Adrenal gland (tissue), 12 donors: ENCODE data around the gene SMNDC1. TPM values are rescaled to one million over a fixed set of nuclear protein-coding genes. Genes with fewer than 3 reads are reported as not detected.

ENCODE experiments used
- DNase-seq, 7 donors: peaks; one replicate each; pipeline ENCODE4 v3.0.0-alpha.2; 2019 to 2020
- H3K27ac ChIP-seq, 5 donors: fragments of 200-600 bp; sonication (generic) in 4 of 5; 1 replicate in 3 of 5; 2 replicates in 2 of 5; pipeline versions ENCODE4 v1.5.1 to v1.8.0; 2016 to 2020; ENCODE audit warnings: mild to moderate bottlenecking in 1 of 5
- H3K27me3 ChIP-seq: fragments of 200-600 bp; 2 replicates; pipeline ENCODE4 v1.8.0; 2021
- H3K36me3 ChIP-seq, 2 donors: fragments of 200-600 bp; replicated peaks in 1 of 2; 1 replicate in 1 of 2; 2 replicates in 1 of 2; pipeline versions ENCODE4 v1.5.1 to v1.8.0; 2018 to 2022
- H3K4me1 ChIP-seq, 2 donors: fragments of 200-600 bp; replicated peaks in 1 of 2; 1 replicate in 1 of 2; 2 replicates in 1 of 2; pipeline versions ENCODE4 v1.5.1 to v1.8.0; 2018 to 2021
- H3K4me3 ChIP-seq, 4 donors: fragments of 200-600 bp; sonication (generic) in 3 of 4; one replicate each; pipeline ENCODE4 v1.5.1; 2016 to 2018
- H3K9me3 ChIP-seq, 3 donors: fragments of 200-600 bp; sonication (generic) in 1 of 3; replicated peaks in 1 of 3; 1 replicate in 2 of 3; 2 replicates in 1 of 3; pipeline versions ENCODE4 v1.5.1 to v1.8.0; 2016 to 2021
- POLR2A ChIP-seq, 2 donors: fragments of 450-650 bp; IDR thresholded peaks; one replicate each; pipeline ENCODE4 v1.6.1; 2017; ENCODE audit warnings: antibody characterized with exemption in 2 of 2, mild to moderate bottlenecking in 2 of 2, moderate library complexity in 1 of 2
- WGBS, 4 donors: extraction: QIAGEN DNeasy Blood & Tissue Kit in 2 of 4; methylation state at CpG; one replicate each; pipeline versions ENCODE4 v1.1.5 to v1.1.7; 2013 to 2017; 5-methylcytosine and 5-hydroxymethylcytosine counted together
- intact Hi-C, 2 donors: fragments of 100-400 bp; cut with DNase I; formaldehyde crosslinking; loops; one replicate each; pipeline versions ENCODE4 v1.14.1 to v1.15.0; 2022 to 2023
- polyA plus RNA-seq, 3 donors: library from polyadenylated mRNA; stranded (reverse); fragments of 200-250 nt in 2 of 3; fragments of 350-450 nt in 1 of 3; fragmentation: Illumina TruSeq in 1 of 3; extraction: RNeasy Lipid Tissue Mini Kit (QIAGEN cat#74804) in 1 of 3; gene quantifications; one replicate each; pipeline ENCODE4 v1.2.3, GENCODE V29; 2013 to 2014
- total RNA-seq, 9 donors: library from RNA; depleted of rRNA in 4 of 9; stranded (reverse); fragments of >200 nt in 4 of 9; fragments of 120-200 nt in 1 of 9; fragmentation: NEBNext Ultra II Directional in 1 of 9; extraction: Animal tissue kit (Norgen Biotek cat#: 25700) in 1 of 9; gene quantifications; one replicate each; pipeline versions ENCODE4 v1.1.0 to v1.2.4, GENCODE V29; 2013 to 2023
- TF ChIP-seq, protein P1 (sequence below), 6 experiments: fragments of 450-650 bp in 4 of 6; fragments of 200-600 bp in 2 of 6; sonication (generic) in 1 of 6; IDR thresholded peaks; 1 replicate in 5 of 6; 2 replicates in 1 of 6; pipeline versions ENCODE4 v1.5.1 to v1.8.0; 2016 to 2021; ENCODE audit warnings: antibody characterized with exemption in 6 of 6, mild to moderate bottlenecking in 2 of 6, moderate library complexity in 1 of 6
- donor health status: healthy with polysubstance abuse.
- donor health status: Bipolar disorder and iron deficiency.
- donor health status: DM: yes; HTN: yes; CAD: no.
- donor health status: DM: no; HTN: no; CAD: no.
- donor health status: DM: no; HTN: no; CAD: no.
- donor health status: DM: yes; HTN: yes; CAD: no.

SMNDC1 gene
- total and polyA plus RNA-seq, 12 donors: 3.7 to 34.4 (median 9.9) TPM

DNA sequence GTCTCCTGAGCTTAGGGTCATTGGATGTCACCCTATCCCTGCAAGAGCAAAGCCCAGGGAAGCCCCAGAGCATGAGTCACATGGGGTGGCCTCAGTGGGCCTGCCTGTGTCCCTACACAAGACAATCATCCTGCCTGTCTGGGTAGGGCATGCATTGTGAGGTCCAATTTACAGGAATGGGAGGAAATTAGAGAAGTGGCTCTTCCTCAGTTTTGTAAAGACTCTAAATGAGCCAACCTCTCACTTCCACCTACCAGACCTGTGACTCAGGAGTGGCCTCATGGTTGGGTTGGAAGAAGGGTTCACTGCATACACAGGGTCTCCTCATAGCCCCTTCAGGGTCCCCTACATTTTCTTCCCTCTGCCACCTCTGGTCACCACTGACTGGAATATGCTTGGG lies 43.6 kb upstream of the SMNDC1 start:
- Histone ChIP-seq H3K9me3 (no peaks in the 10 kb centered on the region), H3K4me1 (no peaks in the 10 kb centered on the region), H3K4me3 (no peak overlapping the region), H3K36me3 (no peaks in the 10 kb centered on the region), H3K27me3 (no peaks in the 10 kb centered on the region), H3K27ac (no peak overlapping the region)
- no peak for DNase-seq
- no peak for TF ChIP-seq POLR2A (IDR thresholded peaks at IDR 0.05)
- TF ChIP-seq, protein P1, sequence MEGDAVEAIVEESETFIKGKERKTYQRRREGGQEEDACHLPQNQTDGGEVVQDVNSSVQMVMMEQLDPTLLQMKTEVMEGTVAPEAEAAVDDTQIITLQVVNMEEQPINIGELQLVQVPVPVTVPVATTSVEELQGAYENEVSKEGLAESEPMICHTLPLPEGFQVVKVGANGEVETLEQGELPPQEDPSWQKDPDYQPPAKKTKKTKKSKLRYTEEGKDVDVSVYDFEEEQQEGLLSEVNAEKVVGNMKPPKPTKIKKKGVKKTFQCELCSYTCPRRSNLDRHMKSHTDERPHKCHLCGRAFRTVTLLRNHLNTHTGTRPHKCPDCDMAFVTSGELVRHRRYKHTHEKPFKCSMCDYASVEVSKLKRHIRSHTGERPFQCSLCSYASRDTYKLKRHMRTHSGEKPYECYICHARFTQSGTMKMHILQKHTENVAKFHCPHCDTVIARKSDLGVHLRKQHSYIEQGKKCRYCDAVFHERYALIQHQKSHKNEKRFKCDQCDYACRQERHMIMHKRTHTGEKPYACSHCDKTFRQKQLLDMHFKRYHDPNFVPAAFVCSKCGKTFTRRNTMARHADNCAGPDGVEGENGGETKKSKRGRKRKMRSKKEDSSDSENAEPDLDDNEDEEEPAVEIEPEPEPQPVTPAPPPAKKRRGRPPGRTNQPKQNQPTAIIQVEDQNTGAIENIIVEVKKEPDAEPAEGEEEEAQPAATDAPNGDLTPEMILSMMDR (IDR thresholded peaks at IDR 0.05): no peak
- intact Hi-C loops: no loop called here

DNA sequence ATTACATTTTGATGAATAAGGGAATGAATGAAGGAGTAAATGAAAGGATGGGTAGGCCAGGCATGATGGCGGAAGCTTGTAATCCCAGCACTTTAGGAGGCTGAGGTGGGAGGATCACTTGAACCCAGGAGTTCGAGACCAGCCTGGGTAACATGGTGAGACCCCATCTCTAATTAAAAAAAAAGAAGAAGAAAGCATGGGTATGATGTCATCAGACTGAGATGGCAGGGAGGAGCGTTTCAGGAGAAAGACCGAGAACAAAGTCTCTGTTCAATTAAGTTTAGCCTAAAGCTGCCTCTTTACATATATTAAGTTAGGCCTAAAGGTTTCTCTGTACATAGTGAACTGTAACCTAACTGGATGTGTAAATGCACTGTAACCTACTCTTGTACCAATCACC lies 42.2 kb upstream of the SMNDC1 start:
- Histone ChIP-seq H3K4me3 (no peak overlapping the region), H3K27me3 (no peaks in the 10 kb centered on the region), H3K36me3 (no peaks in the 10 kb centered on the region), H3K9me3 (no peaks in the 10 kb centered on the region), H3K4me1 (no peaks in the 10 kb centered on the region), H3K27ac (no peak overlapping the region)
- no peak for DNase-seq
- 92 to 95% (median 93%) methylated on average over 4 of the region's 4 CpGs for WGBS, 4 donors
- no peak for TF ChIP-seq POLR2A (IDR thresholded peaks at IDR 0.05)
- TF ChIP-seq, protein P1 (IDR thresholded peaks at IDR 0.05): no peak
- intact Hi-C loops: no loop called here

DNA sequence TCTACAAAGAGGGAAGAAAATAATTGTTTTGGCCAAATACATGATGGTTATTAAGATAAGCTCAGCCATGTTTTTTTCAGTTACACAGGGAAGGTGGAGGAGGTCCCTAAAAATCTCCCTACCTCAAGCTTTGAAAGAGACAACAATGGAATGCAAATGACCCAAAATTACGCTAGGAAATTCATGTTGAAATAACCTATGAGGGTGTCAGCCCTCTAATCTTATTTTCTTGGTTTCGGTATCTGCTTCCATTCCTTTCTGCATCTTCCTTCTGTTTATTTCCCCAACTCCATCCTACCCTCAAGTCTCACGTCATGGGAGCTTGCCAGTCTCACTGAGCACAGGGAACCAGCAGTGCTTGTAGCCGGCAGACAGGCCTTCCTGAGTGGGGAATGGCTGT lies 40.6 kb upstream of the SMNDC1 start:
- Histone ChIP-seq H3K36me3 (no peaks in the 10 kb centered on the region), H3K27me3 (no peaks in the 10 kb centered on the region), H3K9me3 (no peaks in the 10 kb centered on the region), H3K4me3 (no peak overlapping the region), H3K27ac (no peak overlapping the region), H3K4me1 (no peaks in the 10 kb centered on the region)
- TF ChIP-seq, protein P1 (IDR thresholded peaks at IDR 0.05): no peak
- no peak for TF ChIP-seq POLR2A (IDR thresholded peaks at IDR 0.05)
- DNase-seq: no peak
- WGBS, 4 donors: 75 to 80% (median 78%) methylated on average over 4 of the region's 4 CpGs
- intact Hi-C loops: no loop called here

DNA sequence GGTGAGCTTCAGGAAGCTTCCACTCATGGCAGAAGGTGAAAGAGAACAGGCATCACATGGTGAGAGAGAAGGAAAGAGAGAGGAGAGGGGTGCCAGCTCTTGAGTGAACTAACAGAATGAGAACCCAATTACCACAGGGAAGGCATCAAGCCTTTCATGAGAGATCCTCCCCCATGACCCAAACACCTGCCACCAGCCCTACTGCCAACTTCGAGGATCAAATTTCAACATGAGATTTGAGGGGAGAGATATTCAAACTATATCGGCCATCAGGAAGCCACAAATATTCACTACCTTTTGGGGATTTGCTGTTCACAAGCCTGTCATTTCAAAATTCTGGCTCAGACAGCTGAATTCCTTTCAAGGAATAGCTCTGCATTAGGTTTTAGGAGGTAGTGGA lies 39.9 kb upstream of the SMNDC1 start:
- no peaks in the 10 kb centered on the region for H3K27me3 ChIP-seq
- TF ChIP-seq, protein P1 (IDR thresholded peaks at IDR 0.05): no peak
- TF ChIP-seq POLR2A (IDR thresholded peaks at IDR 0.05): no peak
- no peak for DNase-seq
- no peaks in the 10 kb centered on the region for H3K36me3 ChIP-seq
- WGBS, 4 donors: 48 to 56% (median 52%) methylated on average over 2 of the region's 2 CpGs
- intact Hi-C loops: no loop called here
- H3K9me3 ChIP-seq: no peaks in the 10 kb centered on the region
- H3K27ac ChIP-seq: no peak overlapping the region
- no peaks in the 10 kb centered on the region for H3K4me1 ChIP-seq
- H3K4me3 ChIP-seq: no peak overlapping the region
